ENCODE measurements around the gene ZNF330.

The ZNF330 gene

GRCh38 chr4:141255016-141255415, 34.3 kb downstream of the ZNF330 start:
- no peak overlapping the region for H3K9ac ChIP-seq (ENCODE audit: low read length)
- no peaks in the 10 kb centered on the region for H3K9me3 ChIP-seq (ENCODE audit: control insufficient read depth, insufficient read depth, low read depth, low read length)
- no peaks in the 10 kb centered on the region for H3K4me1 ChIP-seq (ENCODE audit: control insufficient read depth, insufficient read depth, low read length)
- H3K27me3 ChIP-seq (ENCODE audit: control insufficient read depth, insufficient read depth, low read length), result no peaks in the 10 kb centered on the region
- no peaks in the 10 kb centered on the region for H3K36me3 ChIP-seq (ENCODE audit: control insufficient read depth, insufficient read depth, low read length)
- no peak overlapping the region for H3K4me3 ChIP-seq (ENCODE audit: low read depth, low read length)
- H3K27ac ChIP-seq (ENCODE audit: low read depth, low read length), result no peak overlapping the region

- no peaks in the 10 kb centered on the region for H3K9me3 ChIP-seq (ENCODE audit: control insufficient read depth, insufficient read depth, low read depth, low read length)
- H3K27me3 ChIP-seq (ENCODE audit: control insufficient read depth, insufficient read depth, low read length), result no peaks in the 10 kb centered on the region
- no peak overlapping the region for H3K4me3 ChIP-seq (ENCODE audit: low read depth, low read length)
- H3K9ac ChIP-seq (ENCODE audit: low read length), result no peak overlapping the region
- H3K27ac ChIP-seq (ENCODE audit: low read depth, low read length), result no peak overlapping the region
- H3K36me3 ChIP-seq (ENCODE audit: control insufficient read depth, insufficient read depth, low read length), result no peaks in the 10 kb centered on the region
- H3K4me1 ChIP-seq (ENCODE audit: control insufficient read depth, insufficient read depth, low read length), result no peaks in the 10 kb centered on the region
Observed at GRCh38 chr4:141258558-141258957, 37.9 kb downstream of the ZNF330 start.

GRCh38 chr4:141275834-141276233, 55.1 kb downstream of the ZNF330 start:
- H3K9me3 ChIP-seq (ENCODE audit: control insufficient read depth, insufficient read depth, low read depth, low read length), result no peaks in the 10 kb centered on the region
- H3K4me1 ChIP-seq (ENCODE audit: control insufficient read depth, insufficient read depth, low read length), result no peaks in the 10 kb centered on the region
- no peaks in the 10 kb centered on the region for H3K36me3 ChIP-seq (ENCODE audit: control insufficient read depth, insufficient read depth, low read length)
- no peaks in the 10 kb centered on the region for H3K27me3 ChIP-seq (ENCODE audit: control insufficient read depth, insufficient read depth, low read length)
- H3K9ac ChIP-seq (ENCODE audit: low read length), result no peak overlapping the region
- no peak overlapping the region for H3K27ac ChIP-seq (ENCODE audit: low read depth, low read length)
- no peak overlapping the region for H3K4me3 ChIP-seq (ENCODE audit: low read depth, low read length)

- H3K27me3 ChIP-seq (ENCODE audit: control insufficient read depth, insufficient read depth, low read length), result no peaks in the 10 kb centered on the region
- no peaks in the 10 kb centered on the region for H3K36me3 ChIP-seq (ENCODE audit: control insufficient read depth, insufficient read depth, low read length)
- H3K27ac ChIP-seq (ENCODE audit: low read depth, low read length), result no peak overlapping the region
- no peaks in the 10 kb centered on the region for H3K9me3 ChIP-seq (ENCODE audit: control insufficient read depth, insufficient read depth, low read depth, low read length)
- H3K9ac ChIP-seq (ENCODE audit: low read length), result no peak overlapping the region
- H3K4me1 ChIP-seq (ENCODE audit: control insufficient read depth, insufficient read depth, low read length), result no peaks in the 10 kb centered on the region
- H3K4me3 ChIP-seq (ENCODE audit: low read depth, low read length), result no peak overlapping the region
Observed at GRCh38 chr4:141283152-141283551, 62.5 kb downstream of the ZNF330 start.

- Histone ChIP-seq H3K9me3 (ENCODE audit: control insufficient read depth, insufficient read depth, low read depth, low read length) (no peaks in the 10 kb centered on the region), H3K4me1 (ENCODE audit: control insufficient read depth, insufficient read depth, low read length) (no peaks in the 10 kb centered on the region), H3K36me3 (ENCODE audit: control insufficient read depth, insufficient read depth, low read length) (no peaks in the 10 kb centered on the region), H3K9ac (ENCODE audit: low read length) (no peak overlapping the region), H3K4me3 (ENCODE audit: low read depth, low read length) (no peak overlapping the region), H3K27ac (ENCODE audit: low read depth, low read length) (no peak overlapping the region), H3K27me3 (ENCODE audit: control insufficient read depth, insufficient read depth, low read length) (no peaks in the 10 kb centered on the region)
Observed at GRCh38 chr4:141283563-141283962, 62.9 kb downstream of the ZNF330 start.

Data from HUES6 (cell line).